Measurements from ENCODE around the gene CCHCR1. TPM values are rescaled to one million over a fixed set of nuclear protein-coding genes. Genes with fewer than 3 reads are reported as not detected.

The CCHCR1 gene
- total and polyA plus RNA-seq, 7 donors, result 7.4 to 15.2 (median 10.3) TPM

- Histone ChIP-seq H3K27me3 (ENCODE audit: insufficient read depth in 3 of 3, low read length in 2 of 3) (peaks cover 0 to 5% (median 0%) of the 10 kb centered on the region in 3 donors), H3K4me3 (no peak overlapping the region), H3K36me3 (ENCODE audit: insufficient read depth in 1 of 2, low read depth in 1 of 2) (no peaks in the 10 kb centered on the region), H3K4me1 (peaks cover 18% of the 10 kb centered on the region), H3K27ac (peak overlapping the region; percentile 36), H3K9me3 (no peaks in the 10 kb centered on the region)
- DNase-seq, result peak; percentile 70 to 89
- WGBS, 3 donors, result 27 to 35% (median 32%) methylated on average over 16 of the region's 16 CpGs
- TF ChIP-seq CTCF (IDR thresholded peaks at IDR 0.05), result no peak
- intact Hi-C loops (cut with DNase I), result no loop called here
- peak; percentile 58 to 89 (median 82) for ATAC-seq
These were observed 34.6 kb downstream of the CCHCR1 start for GRCh38 chr6:31122791-31123706.

- H3K27ac ChIP-seq, result no peak overlapping the region
- no peak overlapping the region for H3K4me3 ChIP-seq
- DNase-seq (no peak), ATAC-seq (no peak)
- WGBS, 3 donors, result 85 to 88% (median 88%) methylated on average over 12 of the region's 12 CpGs
- H3K4me1 ChIP-seq, result peaks cover 18% of the 10 kb centered on the region
- intact Hi-C loops (cut with DNase I), result no loop called here
- no peaks in the 10 kb centered on the region for H3K36me3 ChIP-seq (ENCODE audit: insufficient read depth in 1 of 2, low read depth in 1 of 2)
- no peak for TF ChIP-seq CTCF (IDR thresholded peaks at IDR 0.05)
- H3K9me3 ChIP-seq, result no peaks in the 10 kb centered on the region
- H3K27me3 ChIP-seq (ENCODE audit: insufficient read depth in 3 of 3, low read length in 2 of 3), result peaks cover 0 to 7% (median 0%) of the 10 kb centered on the region in 3 donors
These were observed 36.3 kb downstream of the CCHCR1 start for GRCh38 chr6:31121131-31121790.

- WGBS, 3 donors, result 73 to 79% (median 75%) methylated on average over 24 to 26 of the region's 26 CpGs
- DNase-seq (peak in 1 of 2 donors; percentile 54), ATAC-seq (no peak)
- H3K27ac ChIP-seq, result no peak within 1 kb of the TSS
- no peak for TF ChIP-seq CTCF (IDR thresholded peaks at IDR 0.05)
- intact Hi-C loops (cut with DNase I), result no loop called here
- H3K9me3 ChIP-seq, result no peaks in the 10 kb centered on the region
- peaks cover 16% of the 10 kb centered on the region for H3K4me1 ChIP-seq
- H3K36me3 ChIP-seq (ENCODE audit: insufficient read depth in 1 of 2, low read depth in 1 of 2), result no peaks in the 10 kb centered on the region
- H3K4me3 ChIP-seq, result no peak within 1 kb of the TSS
- peaks cover 0 to 10% (median 0%) of the 10 kb centered on the region in 3 donors for H3K27me3 ChIP-seq (ENCODE audit: insufficient read depth in 3 of 3, low read length in 2 of 3)
These were observed 37.3 kb downstream of the CCHCR1 start, which contains the start of gene CDSN for GRCh38 chr6:31120151-31120915. TSS of gene CDSN (minus strand) at chr6:31120446. CDS start at chr6:31120419, 27 bp downstream.

GRCh38 chr6:31118178-31118577 lies 39.4 kb downstream of the CCHCR1 start:
- no peak for ATAC-seq
- TF ChIP-seq CTCF (IDR thresholded peaks at IDR 0.05), result no peak
- WGBS, 3 donors, result 76 to 88% (median 87%) methylated on average over 7 of the region's 7 CpGs
- peaks cover 0 to 14% (median 0%) of the 10 kb centered on the region in 3 donors for H3K27me3 ChIP-seq (ENCODE audit: insufficient read depth in 3 of 3, low read length in 2 of 3)
- intact Hi-C loops (cut with DNase I), result no loop called here
- no peaks in the 10 kb centered on the region for H3K36me3 ChIP-seq (ENCODE audit: insufficient read depth in 1 of 2, low read depth in 1 of 2)
- H3K9me3 ChIP-seq, result no peaks in the 10 kb centered on the region
- no peak for DNase-seq
- H3K4me3 ChIP-seq, result no peak overlapping the region
- H3K4me1 ChIP-seq, result peaks cover 11% of the 10 kb centered on the region
- no peak overlapping the region for H3K27ac ChIP-seq

Measured in psoas muscle (tissue), 8 donors.